GM21390 (cell line): ENCODE measurements around the gene PDCD7.
"Not testable (repeated sequence)": the region's sequence is repeated elsewhere in the genome, so short reads cannot be mapped to it uniquely, and the experiment has no call there.

Experiments
- ATAC-seq: cut with Tn5 transposase; IDR thresholded peaks from one replicate; pipeline ENCODE4 v1.9.1; 2021; ENCODE audit not compliant: unreplicated experiment

Gene PDCD7

DNA sequence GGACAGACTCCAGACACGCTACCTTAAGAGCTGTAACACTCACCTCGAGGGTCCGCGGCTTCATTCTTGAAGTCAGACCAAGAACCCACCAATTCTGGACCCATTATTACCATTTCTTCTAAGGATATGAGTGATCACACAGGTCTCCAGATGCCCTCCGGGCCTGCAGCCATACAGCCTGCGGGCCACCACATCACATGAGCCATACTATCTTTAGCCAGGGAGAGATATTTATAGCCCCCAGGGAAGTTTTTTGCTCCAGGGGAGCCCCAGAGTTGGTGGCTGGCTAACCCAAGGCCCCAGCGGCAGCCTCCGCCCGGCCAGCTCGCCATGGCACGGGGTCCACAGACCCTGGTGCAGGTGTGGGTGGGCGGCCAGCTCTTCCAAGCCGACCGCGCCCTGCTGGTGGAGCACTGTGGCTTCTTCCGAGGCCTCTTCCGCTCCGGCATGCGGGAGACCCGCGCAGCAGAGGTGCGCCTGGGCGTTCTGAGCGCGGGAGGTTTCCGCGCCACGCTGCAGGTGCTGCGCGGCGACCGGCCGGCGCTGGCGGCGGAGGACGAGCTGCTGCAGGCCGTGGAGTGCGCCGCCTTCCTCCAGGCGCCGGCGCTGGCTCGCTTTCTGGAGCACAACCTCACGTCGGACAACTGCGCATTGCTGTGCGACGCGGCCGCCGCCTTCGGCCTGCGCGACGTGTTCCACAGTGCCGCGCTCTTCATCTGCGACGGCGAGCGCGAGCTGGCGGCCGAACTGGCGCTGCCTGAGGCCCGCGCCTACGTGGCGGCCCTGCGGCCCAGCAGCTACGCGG lies 56.9 kb downstream of the PDCD7 start, which contains the start of gene KBTBD13:
Gene KBTBD13, plus strand, starts transcription at position 261 of the 805 bp plus-strand sequence. Its CDS starts 70 bp downstream, at position 331.
- no peak for ATAC-seq

DNA sequence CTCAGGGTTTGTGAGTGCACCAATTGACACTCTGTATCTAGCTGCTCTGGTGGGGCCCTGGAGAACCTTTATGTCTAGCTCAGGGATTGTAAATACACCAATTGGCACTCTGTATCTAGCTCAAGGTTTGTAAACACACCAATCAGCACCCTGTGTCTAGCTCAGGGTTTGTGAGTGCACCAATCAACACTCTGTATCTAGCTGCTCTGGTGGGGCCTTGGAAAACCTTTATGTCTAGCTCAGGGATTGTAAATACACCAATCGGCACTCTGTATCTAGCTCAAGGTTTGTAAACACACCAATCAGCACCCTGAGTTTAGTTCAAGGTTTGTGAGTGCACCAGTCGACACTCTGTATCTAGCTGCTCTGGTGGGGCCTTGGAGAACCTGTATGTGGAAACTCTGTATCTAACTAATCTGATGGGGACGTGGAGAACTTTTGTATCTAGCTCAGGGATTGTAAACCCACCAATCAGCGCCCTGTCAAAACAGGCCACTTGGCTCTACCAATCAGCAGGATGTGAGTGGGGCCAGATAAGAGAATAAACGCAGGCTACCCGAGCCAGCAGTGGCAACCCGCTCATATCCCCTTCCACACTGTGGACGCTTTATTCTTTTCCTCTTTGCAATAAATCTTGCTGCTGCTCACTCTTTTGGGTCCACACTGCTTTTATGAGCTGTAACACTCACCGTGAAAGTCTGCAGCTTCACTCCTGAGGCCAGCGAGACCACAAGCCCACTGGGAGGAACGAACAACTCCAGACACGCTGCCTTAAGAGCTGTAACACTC lies 57.8 kb downstream of the PDCD7 start:
- not testable (repeated sequence) for ATAC-seq

- ATAC-seq, result not testable (repeated sequence)
Observed at GRCh38 chr15:65074946-65075345, 58.7 kb downstream of the PDCD7 start.

DNA sequence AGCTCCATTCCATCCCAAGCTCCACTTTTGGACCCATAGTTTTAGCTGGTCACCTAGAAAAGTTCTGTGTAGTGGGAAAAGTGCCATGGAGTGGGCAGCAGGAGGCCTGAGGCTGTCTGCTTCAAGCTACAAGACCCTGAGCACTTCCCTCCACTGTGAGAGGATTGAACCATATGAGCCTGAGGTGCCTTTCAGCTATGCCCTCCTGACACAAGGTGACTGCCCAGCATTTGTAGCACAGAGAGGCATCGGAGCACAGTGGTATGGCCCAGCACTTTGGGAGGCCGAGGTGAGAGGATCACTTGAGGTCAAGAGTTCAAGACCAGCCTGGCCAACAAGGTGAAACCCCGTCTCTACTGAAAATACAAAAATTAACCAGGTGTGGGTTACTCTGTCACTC lies 61.0 kb downstream of the PDCD7 start:
- ATAC-seq, result no peak

DNA sequence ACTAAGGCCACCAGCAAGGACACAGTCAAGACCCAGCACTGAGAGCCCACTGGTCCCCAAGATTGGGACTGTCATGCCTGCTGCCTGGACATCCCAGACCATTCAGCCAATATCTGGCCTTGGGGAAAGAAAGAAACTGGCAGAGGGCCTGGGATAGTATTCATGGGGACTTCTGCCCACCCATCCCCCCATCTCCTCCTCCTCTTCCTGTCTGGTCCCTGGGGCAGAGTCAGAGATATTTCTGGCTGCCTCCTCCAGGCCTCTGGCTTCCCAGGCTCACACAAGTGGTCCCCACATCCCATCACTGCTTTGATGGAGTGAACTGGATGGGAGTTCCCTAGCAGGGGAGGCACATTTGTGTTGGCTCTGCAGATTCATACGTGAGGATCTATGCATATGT lies 61.6 kb downstream of the PDCD7 start:
- ATAC-seq, result no peak

- ATAC-seq, result no peak
Observed at GRCh38 chr15:65071381-65071811, 62.2 kb downstream of the PDCD7 start.

DNA sequence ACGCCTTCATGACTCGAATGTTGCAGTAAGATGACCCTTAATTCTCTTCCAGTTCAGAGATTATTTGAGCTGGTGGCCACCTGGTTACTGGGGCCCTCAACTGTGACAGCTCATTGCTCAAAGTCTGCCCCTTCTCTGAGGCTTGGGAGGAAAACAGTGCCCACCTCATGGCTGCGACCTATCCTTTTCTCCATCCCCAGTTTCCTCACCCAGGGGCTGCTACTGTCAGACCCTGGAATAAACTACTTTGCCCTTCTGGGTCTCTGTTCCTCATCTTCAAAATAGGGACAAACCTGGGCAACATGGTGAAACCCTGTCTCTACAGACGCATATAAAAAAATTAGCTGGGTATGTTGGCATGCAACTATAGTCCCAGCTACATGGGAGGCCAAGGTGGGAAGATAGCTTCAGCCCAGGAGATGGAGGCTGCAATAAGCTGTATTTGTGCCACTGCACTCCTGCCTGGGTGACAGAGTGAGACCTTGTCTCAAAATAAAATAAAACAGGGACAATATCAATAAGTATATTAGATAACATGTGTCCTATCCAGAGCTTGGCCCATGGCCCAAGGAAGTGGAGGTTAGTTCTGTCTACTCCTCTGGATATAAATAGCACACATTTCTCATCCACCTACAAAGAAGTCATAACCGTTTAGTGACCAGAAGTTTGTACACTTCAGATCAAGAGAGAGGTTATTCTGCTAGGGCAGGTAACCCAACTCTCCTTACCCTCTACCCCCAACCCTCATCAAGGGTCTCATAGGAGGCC lies 63.6 kb downstream of the PDCD7 start:
- no peak for ATAC-seq

- no peak for ATAC-seq
Observed at GRCh38 chr15:65069179-65069578, 64.4 kb downstream of the PDCD7 start.

DNA sequence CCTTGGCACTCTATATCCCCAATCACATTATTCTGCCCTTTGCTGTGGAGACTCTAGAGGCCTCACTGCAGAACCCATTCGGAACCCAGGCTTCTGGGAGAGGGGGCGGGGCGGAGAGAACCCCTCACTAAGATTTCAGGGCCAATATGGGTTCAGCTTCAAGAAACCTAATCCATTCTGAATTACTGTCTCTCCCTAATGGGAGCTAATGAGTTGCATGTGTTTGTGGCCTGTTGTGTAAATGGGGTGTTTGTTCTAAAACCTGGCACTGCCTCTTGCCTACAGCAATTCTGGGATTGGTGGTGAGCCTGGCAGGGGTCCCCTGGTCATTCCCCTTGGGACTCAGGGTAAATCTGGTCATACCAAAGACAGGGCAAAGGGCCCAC lies 65.2 kb downstream of the PDCD7 start:
- ATAC-seq, result no peak

DNA sequence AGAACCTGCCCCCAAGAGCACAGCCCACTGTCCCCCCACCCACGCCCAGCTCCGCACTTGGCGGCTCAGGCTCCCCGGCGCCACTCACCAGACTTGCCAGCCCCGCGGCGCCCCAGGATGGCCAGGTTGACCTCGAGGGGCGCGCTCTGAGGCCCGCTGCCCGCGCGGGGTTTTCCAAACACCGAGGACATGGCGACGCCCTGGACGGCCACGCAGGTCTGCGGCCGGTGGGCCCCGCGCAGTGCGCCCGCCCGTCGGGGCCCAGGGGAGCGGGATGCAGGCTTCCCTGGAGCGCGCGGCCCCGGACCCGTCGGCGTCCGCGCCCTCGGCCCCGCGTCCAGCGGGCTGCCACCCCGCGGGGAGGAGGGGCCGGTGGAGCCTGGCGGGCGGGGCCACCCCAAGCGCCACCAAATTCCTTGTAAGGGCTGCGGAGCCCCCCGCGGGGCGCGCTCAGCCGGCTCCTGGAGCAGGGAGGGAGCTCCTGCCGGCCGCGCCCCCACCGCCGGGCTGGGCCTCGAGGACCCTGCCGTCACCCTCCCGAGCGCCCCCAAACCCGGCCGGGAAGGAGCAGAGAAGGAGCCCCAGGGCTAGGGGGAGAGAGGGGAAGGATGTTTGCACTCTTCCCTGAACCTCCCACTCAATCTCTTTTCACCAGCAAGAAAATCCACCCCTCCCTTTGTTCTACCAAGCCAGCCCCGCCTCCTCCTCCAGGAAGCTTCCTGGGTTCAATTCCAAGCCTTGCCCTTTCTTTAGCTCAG lies 65.8 kb downstream of the PDCD7 start, which contains the start of gene RASL12:
Gene RASL12, minus strand, starts transcription at position 347 of the 758 bp plus-strand sequence. Its CDS starts 156 bp downstream, at position 191.
- no peak for ATAC-seq
